ENCODE data around the gene CCDC12.

- TF ChIP-seq CTCF (IDR thresholded peaks at IDR 0.05; ENCODE audit: insufficient read depth, low read length, poor library complexity, severe bottlenecking): no peak
- no peak for TF ChIP-seq EZH2phosphoT487 (conservative IDR thresholded peaks at IDR 0.05; ENCODE audit: low read length)
Measured at GRCh38 chr3:46884929-46885328, 91.6 kb downstream of the CCDC12 start.

Measured in SU-DHL-6 (cell line).